SK-N-MC (cell line): ENCODE measurements around the gene PSMD11.

Experiments used
- EZH2 ChIP-seq: fragments of 200-600 bp; sonication (generic); IDR thresholded peaks from one replicate; pipeline ENCODE4 v1.6.1; 2017; ENCODE audit warnings: antibody characterized with exemption
- POLR2AphosphoS5 ChIP-seq: IDR thresholded peaks from 2 replicates; pipeline ENCODE4 v1.6.1; 2012; ENCODE audit warnings: mild to moderate bottlenecking, low read depth, low read length, borderline replicate concordance

- TF ChIP-seq POLR2AphosphoS5 (no peak), EZH2 (no peak)
These were observed 15.7 kb downstream of the PSMD11 start for GRCh38 chr17:32460054-32460453.
